Stimulated activated naive B cell treated with anti-CD40 and anti-IgM and Interleukin-4, amounts not matched to agents 10 μg/mL and 1 μg/mL and 100 μg/mL, for 72 hours (primary cell): ENCODE measurements around the gene FPR3.

ENCODE experiments used
- ATAC-seq, 2 donors: fragments of 150-1000 bp; cut with Tn5 transposase; replicated peaks; 2 replicates each; pipeline ENCODE4 v1.10.0; 2021; ENCODE audit warnings: moderate library complexity in 1 of 2
- DNase-seq: peaks from one replicate; pipeline ENCODE4 v3.0.0; 2021
- H3K27ac Mint-ChIP-seq: one replicate; pipeline ENCODE4 v1.8.0; 2022; ENCODE audit warnings: mild to moderate bottlenecking, mixed read lengths
- H3K27me3 Mint-ChIP-seq, 2 donors: one replicate each; pipeline ENCODE4 v1.8.0; 2022; ENCODE audit warnings: mixed read lengths in 2 of 2
- H3K36me3 Mint-ChIP-seq, 2 donors: one replicate each; pipeline ENCODE4 v1.8.0; 2022; ENCODE audit warnings: mixed read lengths in 2 of 2, mild to moderate bottlenecking in 1 of 2
- H3K4me1 Mint-ChIP-seq, 2 donors: one replicate each; pipeline ENCODE4 v1.8.0; 2022; ENCODE audit warnings: mixed read lengths in 2 of 2, mild to moderate bottlenecking in 1 of 2
- H3K4me3 Mint-ChIP-seq, 2 donors: one replicate each; pipeline ENCODE4 v1.8.0; 2022; ENCODE audit warnings: mild to moderate bottlenecking in 2 of 2, mixed read lengths in 2 of 2, moderate library complexity in 1 of 2
- H3K9me3 Mint-ChIP-seq, 2 donors: one replicate each; pipeline ENCODE4 v1.8.0; 2022; ENCODE audit warnings: mixed read lengths in 2 of 2, mild to moderate bottlenecking in 1 of 2

The FPR3 gene

GRCh38 chr19:51794885-51795490 lies at the start of gene FPR3:
Gene FPR3, plus strand, starts transcription at chr19:51795157. Its CDS starts 28,592 bp downstream, at chr19:51823749.
- Mint-ChIP-seq H3K4me3 (no peak within 1 kb of the TSS), H3K9me3 (peaks cover 12 to 13% of the 10 kb centered on the region in 2 donors), H3K4me1 (no peaks in the 10 kb centered on the region), H3K27ac (no peak within 1 kb of the TSS), H3K27me3 (peaks cover 35 to 56% of the 10 kb centered on the region in 2 donors), H3K36me3 (no peaks in the 10 kb centered on the region)
- ATAC-seq (no peak), DNase-seq (no peak)

- Mint-ChIP-seq H3K4me3 (no peak overlapping the region), H3K9me3 (peaks cover 0 to 5% of the 10 kb centered on the region in 2 donors), H3K27me3 (peaks cover 10 to 30% of the 10 kb centered on the region in 2 donors), H3K27ac (no peak overlapping the region), H3K4me1 (peaks cover 2 to 11% of the 10 kb centered on the region in 2 donors), H3K36me3 (no peaks in the 10 kb centered on the region)
- ATAC-seq (no peak), DNase-seq (no peak)
Observed at GRCh38 chr19:51746731-51747130, 48.2 kb upstream of the FPR3 start.

GRCh38 chr19:51749979-51750378 lies 45.0 kb upstream of the FPR3 start:
- no peak overlapping the region for H3K27ac Mint-ChIP-seq
- H3K36me3 Mint-ChIP-seq, result peaks cover 0 to 2% of the 10 kb centered on the region in 2 donors
- peaks cover 4 to 16% of the 10 kb centered on the region in 2 donors for H3K27me3 Mint-ChIP-seq
- H3K4me3 Mint-ChIP-seq, result no peak overlapping the region
- no peak for ATAC-seq
- no peak for DNase-seq
- peaks cover 0 to 7% of the 10 kb centered on the region in 2 donors for H3K9me3 Mint-ChIP-seq
- H3K4me1 Mint-ChIP-seq, result peaks cover 4 to 16% of the 10 kb centered on the region in 2 donors

- Mint-ChIP-seq H3K27ac (no peak overlapping the region), H3K4me1 (peaks cover 4 to 16% of the 10 kb centered on the region in 2 donors), H3K36me3 (peaks cover 0 to 2% of the 10 kb centered on the region in 2 donors), H3K4me3 (no peak overlapping the region), H3K27me3 (peaks cover 7 to 16% of the 10 kb centered on the region in 2 donors), H3K9me3 (peaks cover 0 to 7% of the 10 kb centered on the region in 2 donors)
- no peak for ATAC-seq
- no peak for DNase-seq
Observed at GRCh38 chr19:51750400-51751094, 44.4 kb upstream of the FPR3 start.

GRCh38 chr19:51751655-51752054 lies 43.3 kb upstream of the FPR3 start, which contains the start of gene FPR1:
Gene FPR1, minus strand, starts transcription at chr19:51751878. Its CDS starts 4,884 bp downstream, at chr19:51746994.
- ATAC-seq (peak; percentile 98 to 99), DNase-seq (peak; percentile 7)
- H3K9me3 Mint-ChIP-seq, result peaks cover 0 to 9% of the 10 kb centered on the region in 2 donors
- peaks cover 15 to 22% of the 10 kb centered on the region in 2 donors for H3K27me3 Mint-ChIP-seq
- no peak within 1 kb of the TSS for H3K4me3 Mint-ChIP-seq
- H3K4me1 Mint-ChIP-seq, result peaks cover 4 to 16% of the 10 kb centered on the region in 2 donors
- peak within 1 kb of the TSS; percentile 47 for H3K27ac Mint-ChIP-seq
- peaks cover 0 to 2% of the 10 kb centered on the region in 2 donors for H3K36me3 Mint-ChIP-seq

- Mint-ChIP-seq H3K4me1 (peaks cover 4 to 16% of the 10 kb centered on the region in 2 donors), H3K27me3 (peaks cover 15 to 20% of the 10 kb centered on the region in 2 donors), H3K36me3 (peaks cover 0 to 2% of the 10 kb centered on the region in 2 donors), H3K27ac (no peak overlapping the region), H3K4me3 (no peak overlapping the region), H3K9me3 (peaks cover 0 to 7% of the 10 kb centered on the region in 2 donors)
- ATAC-seq (no peak), DNase-seq (no peak)
Observed at GRCh38 chr19:51754109-51754508, 40.8 kb upstream of the FPR3 start.

GRCh38 chr19:51754770-51755169 lies 40.2 kb upstream of the FPR3 start:
- H3K27me3 Mint-ChIP-seq, result peaks cover 15 to 20% of the 10 kb centered on the region in 2 donors
- H3K4me1 Mint-ChIP-seq, result peaks cover 4 to 16% of the 10 kb centered on the region in 2 donors
- DNase-seq, result no peak

GRCh38 chr19:51755571-51755970 lies 39.4 kb upstream of the FPR3 start:
- Mint-ChIP-seq H3K27me3 (peaks cover 15 to 20% of the 10 kb centered on the region in 2 donors), H3K4me3 (no peak overlapping the region), H3K4me1 (peaks cover 4 to 16% of the 10 kb centered on the region in 2 donors), H3K27ac (no peak overlapping the region), H3K9me3 (peaks cover 0 to 7% of the 10 kb centered on the region in 2 donors), H3K36me3 (peaks cover 0 to 2% of the 10 kb centered on the region in 2 donors)
- ATAC-seq (no peak), DNase-seq (no peak)

More at GRCh38 chr19:51754770-51755169, 40.2 kb upstream of the FPR3 start:
- Mint-ChIP-seq H3K27ac (no peak overlapping the region), H3K9me3 (peaks cover 0 to 7% of the 10 kb centered on the region in 2 donors), H3K36me3 (peaks cover 0 to 2% of the 10 kb centered on the region in 2 donors), H3K4me3 (no peak overlapping the region)
- ATAC-seq, result no peak

GRCh38 chr19:51760697-51761356 lies 34.1 kb upstream of the FPR3 start, which contains the start of gene FPR2:
Gene FPR2, plus strand, starts transcription at chr19:51761180. Its CDS starts 7,479 bp downstream, at chr19:51768659.
- ATAC-seq (no peak), DNase-seq (no peak)
- no peak within 1 kb of the TSS for H3K27ac Mint-ChIP-seq
- H3K9me3 Mint-ChIP-seq, result no peaks in the 10 kb centered on the region
- peaks cover 3 to 14% of the 10 kb centered on the region in 2 donors for H3K4me1 Mint-ChIP-seq
- peaks cover 0 to 2% of the 10 kb centered on the region in 2 donors for H3K36me3 Mint-ChIP-seq
- peaks cover 41 to 52% of the 10 kb centered on the region in 2 donors for H3K27me3 Mint-ChIP-seq
- H3K4me3 Mint-ChIP-seq, result no peak within 1 kb of the TSS

- Mint-ChIP-seq H3K9me3 (no peaks in the 10 kb centered on the region), H3K27me3 (peaks cover 35 to 43% of the 10 kb centered on the region in 2 donors), H3K36me3 (peaks cover 0 to 2% of the 10 kb centered on the region in 2 donors), H3K4me3 (no peak overlapping the region), H3K4me1 (peaks cover 3 to 14% of the 10 kb centered on the region in 2 donors), H3K27ac (no peak overlapping the region)
- ATAC-seq (no peak), DNase-seq (no peak)
Observed at GRCh38 chr19:51761696-51762095, 33.3 kb upstream of the FPR3 start.

- ATAC-seq, result no peak
- peaks cover 3 to 14% of the 10 kb centered on the region in 2 donors for H3K4me1 Mint-ChIP-seq
- no peak for DNase-seq
- peaks cover 0 to 2% of the 10 kb centered on the region in 2 donors for H3K36me3 Mint-ChIP-seq
- H3K27ac Mint-ChIP-seq, result no peak overlapping the region
- H3K4me3 Mint-ChIP-seq, result no peak overlapping the region
- peaks cover 44 to 56% of the 10 kb centered on the region in 2 donors for H3K27me3 Mint-ChIP-seq
- H3K9me3 Mint-ChIP-seq, result no peaks in the 10 kb centered on the region
Observed at GRCh38 chr19:51765086-51765485, 29.9 kb upstream of the FPR3 start.

- ATAC-seq (no peak), DNase-seq (no peak)
- Mint-ChIP-seq H3K4me1 (peaks cover 4 to 16% of the 10 kb centered on the region in 2 donors), H3K4me3 (no peak overlapping the region), H3K27me3 (peaks cover 48 to 56% of the 10 kb centered on the region in 2 donors), H3K36me3 (peaks cover 0 to 2% of the 10 kb centered on the region in 2 donors), H3K27ac (no peak overlapping the region), H3K9me3 (no peaks in the 10 kb centered on the region)
Observed at GRCh38 chr19:51766461-51766860, 28.5 kb upstream of the FPR3 start.

- ATAC-seq, result peak in 1 of 2 donors; percentile 39
- H3K27me3 Mint-ChIP-seq, result peaks cover 48 to 51% of the 10 kb centered on the region in 2 donors
- peaks cover 5 to 7% of the 10 kb centered on the region in 2 donors for H3K9me3 Mint-ChIP-seq
- DNase-seq, result no peak
- peaks cover 0 to 3% of the 10 kb centered on the region in 2 donors for H3K36me3 Mint-ChIP-seq
- H3K4me1 Mint-ChIP-seq, result peaks cover 3 to 5% of the 10 kb centered on the region in 2 donors
- H3K4me3 Mint-ChIP-seq, result no peak overlapping the region
- H3K27ac Mint-ChIP-seq, result no peak overlapping the region
Observed at GRCh38 chr19:51771376-51772130, 23.4 kb upstream of the FPR3 start.
